GM19035 (cell line): Measurements from ENCODE around the gene FNTB.

ENCODE experiments used
- ATAC-seq: cut with Tn5 transposase; IDR thresholded peaks from one replicate; pipeline ENCODE4 v1.9.1; 2021; ENCODE audit not compliant: unreplicated experiment

The FNTB gene

GRCh38 chr14:65044596-65044959 lies 57.9 kb downstream of the FNTB start:
- ATAC-seq: no peak

GRCh38 chr14:65045006-65045405 lies 58.3 kb downstream of the FNTB start:
- ATAC-seq: no peak

- no peak for ATAC-seq
Measured at GRCh38 chr14:65045709-65046108, 59.0 kb downstream of the FNTB start.

DNA sequence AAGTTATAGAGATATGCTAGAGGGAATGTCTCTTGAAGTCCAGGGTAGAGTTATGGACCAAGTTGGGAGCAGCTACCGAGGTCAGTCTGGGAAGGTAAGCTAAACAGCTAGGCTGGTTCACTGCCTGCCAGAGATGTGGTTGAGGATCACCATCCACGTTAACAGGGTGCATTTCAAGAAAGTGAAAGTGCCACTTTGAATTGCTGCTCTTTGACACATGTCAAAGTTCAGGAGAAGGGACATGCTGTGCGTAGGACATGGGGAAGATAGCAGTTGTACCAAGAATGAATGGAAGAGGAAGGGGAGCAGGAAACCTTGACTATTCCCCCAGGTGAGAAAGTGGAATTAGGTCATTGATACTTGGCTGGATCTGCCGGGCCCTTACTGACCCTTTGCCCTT lies 66.1 kb downstream of the FNTB start:
- no peak for ATAC-seq

DNA sequence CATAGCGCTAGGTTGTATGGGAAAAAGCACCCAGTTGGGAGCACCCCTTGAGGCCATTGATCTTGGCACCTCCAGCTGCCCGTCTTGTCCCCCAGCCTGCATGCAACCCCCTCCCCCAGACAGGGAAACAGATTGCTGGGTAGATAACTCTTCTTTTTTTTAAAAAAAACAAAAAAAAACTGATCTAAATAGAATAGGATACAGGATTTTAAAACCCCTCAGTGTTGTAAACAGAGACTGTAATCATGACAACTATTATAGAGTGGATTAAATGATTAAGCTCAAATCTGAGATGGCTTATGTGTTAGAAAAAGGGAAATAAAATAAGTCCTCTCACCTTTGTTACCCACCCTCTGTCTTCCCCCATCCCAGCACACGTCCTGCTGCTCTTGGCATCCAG lies 66.8 kb downstream of the FNTB start:
- ATAC-seq: no peak

DNA sequence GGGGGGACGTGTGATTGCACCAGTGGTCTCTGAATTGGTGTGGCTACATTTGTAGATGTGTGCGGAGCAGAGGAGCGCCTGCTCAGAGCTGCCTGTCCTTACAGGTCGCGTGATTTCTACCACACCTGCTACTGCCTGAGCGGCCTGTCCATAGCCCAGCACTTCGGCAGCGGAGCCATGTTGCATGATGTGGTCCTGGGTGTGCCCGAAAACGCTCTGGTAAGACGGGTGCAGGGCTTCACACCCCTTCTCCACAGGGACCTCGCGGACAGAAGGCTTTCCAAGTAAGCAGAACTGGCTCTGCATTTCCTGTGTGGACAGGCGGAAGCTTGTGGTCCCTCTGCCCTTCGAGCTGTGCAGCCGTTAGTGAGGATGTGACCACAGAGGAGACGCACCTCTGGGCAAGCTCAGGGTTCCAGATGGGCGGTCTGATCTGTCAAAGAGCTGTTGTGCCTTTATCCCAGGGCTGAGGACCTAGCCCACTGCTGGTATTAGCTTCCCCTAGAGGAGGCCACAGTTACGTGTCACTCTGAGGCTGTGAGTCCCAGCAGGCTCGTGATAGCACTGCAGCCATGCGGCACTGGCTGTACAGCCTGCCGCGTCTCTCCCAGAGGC lies 67.9 kb downstream of the FNTB start:
- no peak for ATAC-seq

- no peak for ATAC-seq
Measured at GRCh38 chr14:65057695-65058094, 71.0 kb downstream of the FNTB start.

DNA sequence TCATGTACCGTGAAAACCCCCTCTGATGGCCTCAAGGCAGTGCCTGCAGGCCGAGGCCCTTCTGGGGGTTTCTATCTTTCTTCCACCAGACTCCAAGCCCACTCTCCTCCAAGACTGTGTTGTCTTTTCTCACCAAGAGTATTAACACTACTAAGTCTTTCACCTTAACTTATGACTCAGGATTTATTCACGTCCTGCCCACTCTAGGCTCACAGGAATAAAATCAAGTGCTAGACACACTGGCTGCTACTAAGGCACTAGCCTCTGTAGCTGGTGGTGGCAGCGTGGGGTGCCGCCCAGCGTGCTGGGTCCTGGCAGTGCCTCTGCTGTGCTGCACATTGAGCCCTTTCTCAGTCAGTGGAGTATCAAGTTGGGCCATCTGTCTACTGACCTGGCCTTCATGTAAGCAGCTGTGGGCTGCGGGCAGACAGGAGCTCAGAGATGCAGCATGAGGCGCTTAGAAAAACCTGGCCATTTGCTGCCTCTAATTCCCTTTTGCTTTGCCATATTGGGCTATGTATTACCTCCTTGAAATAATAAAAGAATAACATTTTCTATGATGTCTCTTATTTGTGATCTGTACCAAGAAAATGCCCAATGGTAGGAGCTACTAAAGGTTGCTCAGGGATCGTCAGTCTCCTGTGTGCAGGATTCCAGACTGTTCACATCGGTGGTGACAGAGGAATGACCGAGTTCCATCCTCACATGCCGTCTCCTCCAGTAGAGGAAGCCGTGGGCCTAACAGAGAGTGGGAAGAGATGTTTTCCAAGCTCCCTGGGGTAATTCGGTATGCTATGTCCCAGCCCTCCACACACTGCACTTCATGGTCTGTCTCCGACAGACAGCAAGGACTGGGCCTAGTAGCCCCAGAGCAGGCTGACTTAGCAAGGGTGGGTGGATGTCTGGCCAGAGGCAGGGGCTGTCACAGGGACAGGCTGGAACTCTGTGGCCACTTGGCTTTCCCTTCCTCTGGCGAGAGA lies 75.7 kb downstream of the FNTB start:
- no peak for ATAC-seq

DNA sequence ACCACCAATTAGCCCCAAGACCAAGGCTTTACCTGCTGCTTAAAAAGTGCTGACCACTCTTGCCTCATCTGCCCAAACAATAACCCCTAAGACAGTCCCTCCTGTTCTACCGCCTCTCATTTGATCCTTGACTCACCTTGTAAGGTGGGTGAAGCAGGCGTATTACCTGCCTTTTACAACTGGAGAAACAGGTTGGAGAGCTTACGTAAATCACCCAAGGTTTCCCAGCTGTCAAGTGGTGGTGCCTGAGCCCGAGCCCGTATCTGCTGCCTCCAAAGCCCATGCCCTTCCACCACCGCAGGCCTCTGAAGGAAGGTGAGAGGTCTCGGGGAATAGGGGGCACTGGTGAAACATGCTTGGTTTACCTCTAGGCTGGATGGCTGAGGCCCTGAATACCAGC lies 79.0 kb downstream of the FNTB start:
- ATAC-seq: no peak

DNA sequence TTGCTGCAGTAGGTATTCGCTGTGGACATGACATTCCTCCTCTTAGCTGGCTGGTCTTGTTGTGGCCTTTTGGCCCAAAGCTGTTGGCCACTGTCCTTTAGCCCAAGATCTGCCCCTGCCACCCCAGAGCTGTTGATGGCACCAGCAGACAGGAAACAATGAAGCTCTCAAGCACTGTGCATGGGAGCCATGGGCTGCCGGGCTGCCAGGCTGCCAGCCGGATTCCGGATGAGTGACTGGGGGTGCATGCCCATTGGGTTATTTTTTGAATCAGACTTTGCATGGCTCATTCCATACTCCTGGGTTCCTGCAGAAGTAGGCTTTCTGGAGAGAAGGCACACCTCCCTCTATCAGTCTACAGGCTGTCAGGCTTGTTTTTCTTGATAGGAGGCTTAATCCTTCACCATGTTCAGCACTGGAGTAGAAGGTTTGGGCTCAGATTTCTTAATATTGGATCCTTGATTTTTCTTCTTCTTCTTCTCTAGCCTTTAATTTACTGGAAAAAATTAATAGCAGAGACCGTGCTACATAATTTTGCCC lies 83.2 kb downstream of the FNTB start:
- ATAC-seq: no peak

DNA sequence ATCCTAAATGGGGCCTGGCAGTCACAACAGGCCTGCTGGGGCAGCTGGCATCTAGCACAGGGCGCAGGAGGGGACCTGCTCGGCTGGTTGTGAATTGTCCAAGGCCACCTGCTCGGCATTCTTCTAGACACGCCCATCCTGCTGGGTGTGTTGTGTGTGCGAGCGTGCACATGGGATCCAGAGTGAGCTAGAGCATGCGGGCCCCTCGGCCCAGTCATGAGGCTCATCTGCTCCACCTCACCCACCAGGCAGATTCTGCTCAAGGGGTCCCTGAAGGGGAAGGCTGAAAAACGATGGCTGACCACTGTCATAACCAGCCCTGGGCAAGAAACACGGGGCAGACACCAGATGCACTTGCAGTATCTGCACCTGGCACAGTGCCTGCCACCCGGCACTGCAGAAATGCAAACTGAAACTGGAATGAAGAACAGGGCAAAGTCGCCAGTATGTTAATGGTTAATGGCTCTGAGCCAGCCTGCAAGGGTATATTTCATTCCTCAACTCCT lies 83.8 kb downstream of the FNTB start:
- ATAC-seq: no peak

GRCh38 chr14:65071544-65071943 lies 84.8 kb downstream of the FNTB start:
- no peak for ATAC-seq

- no peak for ATAC-seq
Measured at GRCh38 chr14:65072256-65072655, 85.6 kb downstream of the FNTB start.

DNA sequence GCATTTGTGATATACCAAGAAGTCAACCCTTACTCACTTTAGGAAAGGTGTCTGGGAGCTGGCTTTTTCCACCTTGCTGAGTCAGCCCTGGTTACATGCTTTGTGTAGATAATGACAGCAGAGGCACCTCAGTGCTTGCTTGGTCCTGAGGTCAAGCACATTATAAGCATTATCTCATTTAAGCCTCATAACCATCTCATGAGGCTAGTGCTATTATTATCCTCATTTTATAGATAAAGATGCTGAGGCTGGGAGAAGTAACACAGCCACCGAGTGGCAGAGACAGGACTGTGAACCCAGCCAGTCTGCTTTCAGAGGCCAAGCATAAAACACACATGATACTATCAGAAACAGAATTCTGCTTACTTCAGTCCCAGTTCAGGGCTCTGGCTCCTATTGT lies 86.2 kb downstream of the FNTB start:
- ATAC-seq: no peak

DNA sequence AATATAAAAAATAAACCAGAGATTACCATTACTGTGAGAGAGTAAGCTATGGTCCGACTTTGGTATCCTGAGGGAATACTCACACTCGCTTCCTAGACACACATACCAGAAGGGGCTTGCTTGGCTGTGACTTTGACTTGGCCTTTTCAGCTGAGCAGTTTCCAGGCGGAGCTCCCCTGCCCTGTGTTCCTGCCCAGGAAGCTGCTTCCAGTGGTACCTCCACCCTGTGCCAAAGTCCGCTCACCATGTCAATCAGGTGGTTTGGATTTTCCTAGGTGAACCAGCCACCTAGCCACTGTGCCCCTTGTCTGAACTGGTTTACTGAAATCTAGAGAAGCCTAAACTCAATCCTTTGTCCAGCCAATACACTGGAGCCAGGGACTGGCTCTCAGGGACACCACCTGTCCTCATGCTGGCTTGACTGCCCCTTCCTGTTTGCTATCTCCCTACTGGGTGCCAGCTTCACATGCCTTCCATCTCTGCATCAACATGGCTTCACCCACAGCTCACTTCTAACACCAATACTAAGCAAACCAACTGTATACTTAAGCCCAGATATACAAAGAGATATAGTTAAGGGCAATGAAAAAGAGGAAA lies 87.0 kb downstream of the FNTB start:
- no peak for ATAC-seq

DNA sequence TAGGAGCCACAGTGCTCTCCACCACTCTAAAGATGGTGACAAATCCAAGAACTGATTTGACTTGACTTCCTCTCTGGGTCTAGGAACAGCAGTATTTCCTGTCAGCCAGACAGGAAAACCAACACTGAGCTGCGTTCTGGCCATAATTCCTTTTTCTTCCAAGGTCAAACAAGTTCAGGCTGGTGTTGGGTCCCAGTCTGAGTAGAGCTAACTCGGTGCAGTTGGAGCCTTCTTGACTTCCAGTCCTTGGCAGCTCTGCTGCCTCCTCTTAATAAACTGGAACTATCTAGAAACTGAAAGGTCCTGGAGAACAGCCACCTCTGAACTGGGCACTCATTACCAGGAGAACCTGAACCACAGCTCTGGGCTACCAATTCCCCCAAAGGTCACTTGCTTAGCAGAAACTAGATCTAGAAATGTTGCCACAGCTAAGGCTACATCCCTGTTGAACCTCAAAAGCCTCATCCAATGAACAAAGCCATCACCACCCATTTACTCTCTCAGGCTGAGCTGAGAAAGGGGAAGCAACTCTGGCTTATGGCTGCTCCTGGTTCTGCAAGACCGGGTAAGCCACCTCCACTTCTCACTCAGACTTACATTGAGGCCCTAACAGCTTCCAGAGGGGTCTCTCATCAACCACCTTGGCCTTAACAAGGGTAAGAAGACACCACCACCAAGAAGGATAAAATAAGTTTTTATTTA lies 87.9 kb downstream of the FNTB start:
- no peak for ATAC-seq

DNA sequence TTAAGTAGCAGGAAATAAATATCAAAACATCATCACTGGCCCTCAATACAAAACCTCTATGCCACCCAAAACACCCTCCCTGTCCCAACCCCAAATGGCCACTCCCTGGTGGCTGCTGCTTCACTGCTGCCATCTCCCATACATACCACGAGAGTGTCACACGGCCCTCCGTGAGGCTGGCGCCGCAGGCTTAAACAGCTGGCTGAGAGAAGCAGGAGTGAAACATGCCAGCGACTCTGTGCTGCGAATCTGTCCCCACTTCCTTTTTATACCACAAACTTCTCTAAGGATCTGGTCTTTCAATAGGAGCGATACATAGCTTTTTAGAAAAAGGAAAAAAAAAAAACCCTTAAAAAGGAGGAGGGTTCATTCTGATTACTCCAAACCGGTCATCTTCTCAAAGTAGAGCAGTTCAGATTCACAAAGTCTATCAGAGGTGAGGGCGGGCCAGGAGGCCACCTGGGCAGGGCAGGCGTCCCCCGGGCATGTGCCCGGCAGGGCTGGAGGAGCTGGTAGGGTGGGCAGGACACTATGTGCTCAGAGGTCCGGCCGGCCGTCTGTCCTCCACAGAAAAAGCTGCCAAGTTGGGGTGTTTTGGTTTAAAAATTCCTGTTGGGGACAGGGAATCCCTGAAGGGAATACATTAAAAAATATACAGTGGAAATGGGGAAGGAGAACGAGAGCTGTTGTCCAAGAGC lies 89.1 kb downstream of the FNTB start:
- no peak for ATAC-seq

GRCh38 chr14:65077318-65077717 lies 90.6 kb downstream of the FNTB start:
- no peak for ATAC-seq

DNA sequence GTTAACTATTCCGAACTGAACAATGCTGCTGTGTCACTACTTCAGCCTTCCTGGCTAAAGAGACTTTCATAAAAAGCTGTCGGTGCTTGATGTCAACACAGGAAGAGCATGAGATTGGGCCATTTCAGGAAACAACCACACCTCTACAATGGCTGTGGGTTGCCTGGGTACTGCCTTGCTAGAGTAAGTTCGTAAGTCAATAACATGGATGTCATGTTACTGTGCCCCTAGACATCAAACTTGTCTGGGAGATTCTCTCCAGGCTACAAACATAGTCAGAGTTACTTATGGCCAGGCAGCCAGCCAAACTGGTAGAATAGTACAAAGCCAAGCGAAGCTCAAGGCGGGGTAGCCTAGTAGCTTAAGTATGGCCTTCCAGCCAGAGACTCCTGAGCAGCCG lies 92.5 kb downstream of the FNTB start:
- no peak for ATAC-seq

DNA sequence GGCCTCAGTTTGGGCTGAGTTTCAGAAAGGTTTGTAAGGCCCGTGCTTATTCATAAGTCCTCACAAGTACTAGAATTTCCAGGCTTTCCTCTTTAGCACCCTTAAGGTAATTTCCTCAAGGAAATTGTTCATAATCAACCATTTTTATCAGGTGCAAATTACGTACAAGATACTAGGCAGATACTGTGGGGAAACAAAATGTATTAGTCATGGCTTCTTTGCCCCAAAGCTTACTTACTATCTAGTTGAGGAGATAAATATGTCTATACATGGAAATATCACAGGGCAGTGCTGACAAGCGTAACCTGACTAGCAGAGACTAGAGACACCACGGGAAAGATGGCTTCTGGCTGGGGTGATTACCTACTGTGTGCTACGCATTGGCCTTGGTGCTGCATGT lies 93.1 kb downstream of the FNTB start:
- ATAC-seq: no peak
